ENCODE measurements around the gene SRP14.

Gene SRP14

GRCh38 chr15:40069178-40070165 is 30.5 kb upstream of the SRP14 start:
- DNase-seq = no peak
- no peak for TF ChIP-seq CTCF (IDR thresholded peaks at IDR 0.05; ENCODE audit: low read depth, low read length)
- H3K36me3 ChIP-seq = no peaks in the 10 kb centered on the region
- no peak overlapping the region for H3K4me3 ChIP-seq (ENCODE audit: low read depth, low read length)
- peak overlapping the region; percentile 61 for H3K27ac ChIP-seq
- no peaks in the 10 kb centered on the region for H3K9me3 ChIP-seq (ENCODE audit: severe bottlenecking)
- H3K27me3 ChIP-seq (ENCODE audit: insufficient read depth, low read depth, severe bottlenecking) = no peaks in the 10 kb centered on the region

- Histone ChIP-seq H3K9me3 (ENCODE audit: severe bottlenecking) (no peaks in the 10 kb centered on the region), H3K27ac (no peak overlapping the region), H3K36me3 (no peaks in the 10 kb centered on the region), H3K27me3 (ENCODE audit: insufficient read depth, low read depth, severe bottlenecking) (no peaks in the 10 kb centered on the region), H3K4me3 (ENCODE audit: low read depth, low read length) (no peak overlapping the region)
- DNase-seq = no peak
- TF ChIP-seq CTCF (IDR thresholded peaks at IDR 0.05; ENCODE audit: low read depth, low read length) = no peak
Measured at GRCh38 chr15:40067921-40068624, 29.1 kb upstream of the SRP14 start.

GRCh38 chr15:40066589-40066988 is 27.6 kb upstream of the SRP14 start:
- no peak overlapping the region for H3K27ac ChIP-seq
- no peaks in the 10 kb centered on the region for H3K9me3 ChIP-seq (ENCODE audit: severe bottlenecking)
- DNase-seq = no peak
- TF ChIP-seq CTCF (IDR thresholded peaks at IDR 0.05; ENCODE audit: low read depth, low read length) = no peak
- H3K27me3 ChIP-seq (ENCODE audit: insufficient read depth, low read depth, severe bottlenecking) = no peaks in the 10 kb centered on the region
- no peak overlapping the region for H3K4me3 ChIP-seq (ENCODE audit: low read depth, low read length)
- no peaks in the 10 kb centered on the region for H3K36me3 ChIP-seq

- H3K27ac ChIP-seq = no peak overlapping the region
- no peaks in the 10 kb centered on the region for H3K27me3 ChIP-seq (ENCODE audit: insufficient read depth, low read depth, severe bottlenecking)
- H3K36me3 ChIP-seq = no peaks in the 10 kb centered on the region
- H3K4me3 ChIP-seq (ENCODE audit: low read depth, low read length) = no peak overlapping the region
- DNase-seq = no peak
- TF ChIP-seq CTCF (IDR thresholded peaks at IDR 0.05; ENCODE audit: low read depth, low read length) = no peak
- no peaks in the 10 kb centered on the region for H3K9me3 ChIP-seq (ENCODE audit: severe bottlenecking)
Measured at GRCh38 chr15:40065166-40065565, 26.2 kb upstream of the SRP14 start.

- no peak for DNase-seq
- no peak overlapping the region for H3K27ac ChIP-seq
- no peaks in the 10 kb centered on the region for H3K36me3 ChIP-seq
- no peak for TF ChIP-seq CTCF (IDR thresholded peaks at IDR 0.05; ENCODE audit: low read depth, low read length)
- no peaks in the 10 kb centered on the region for H3K9me3 ChIP-seq (ENCODE audit: severe bottlenecking)
- no peak overlapping the region for H3K4me3 ChIP-seq (ENCODE audit: low read depth, low read length)
- H3K27me3 ChIP-seq (ENCODE audit: insufficient read depth, low read depth, severe bottlenecking) = no peaks in the 10 kb centered on the region
Measured at GRCh38 chr15:40064231-40064894, 25.4 kb upstream of the SRP14 start.
